GM12878 (cell line): ENCODE data around the gene GZMB. TPM values are rescaled to one million over a fixed set of nuclear protein-coding genes. Genes with fewer than 3 reads are reported as not detected.

ENCODE experiments used
- ATF2 ChIP-seq: IDR thresholded peaks from 2 replicates; pipeline ENCODE4 v1.6.1; 2012; ENCODE audit warnings: low read length, inconsistent platforms
- BACH1 ChIP-seq: fragments of 450-650 bp; IDR thresholded peaks from 2 replicates; pipeline ENCODE4 v1.6.1; 2017; ENCODE audit warnings: mild to moderate bottlenecking, borderline replicate concordance
- BCL11A ChIP-seq: IDR thresholded peaks from 2 replicates; pipeline ENCODE4 v1.6.1; 2011; ENCODE audit warnings: low read depth, low read length
- CHD4 ChIP-seq: fragments of 200-600 bp; sonication (generic); IDR thresholded peaks from 2 replicates; pipeline ENCODE4 v1.6.1; 2016; ENCODE audit warnings: mild to moderate bottlenecking
- HDAC2 ChIP-seq: fragments of 200-600 bp; sonication (generic); IDR thresholded peaks from 2 replicates; pipeline ENCODE4 v1.6.1; 2017
- JUNB ChIP-seq: IDR thresholded peaks from 2 replicates; pipeline ENCODE4 v1.6.1; 2016; ENCODE audit warnings: antibody characterized with exemption, mild to moderate bottlenecking
- MTA3 ChIP-seq: IDR thresholded peaks from 2 replicates; pipeline ENCODE4 v1.6.1; 2012; ENCODE audit warnings: low read length, inconsistent platforms, borderline replicate concordance
- MYB ChIP-seq: fragments of 150-350 bp; IDR thresholded peaks from 2 replicates; pipeline ENCODE4 v1.6.1; 2014; ENCODE audit warnings: mild to moderate bottlenecking, low read depth, low read length, borderline replicate concordance
- NBN ChIP-seq: fragments of 450-650 bp; IDR thresholded peaks from 2 replicates; pipeline ENCODE4 v1.6.1; 2016
- PAX5 ChIP-seq: IDR thresholded peaks from 2 replicates; pipeline ENCODE4 v1.6.1; 2011; ENCODE audit warnings: low read depth, low read length, borderline replicate concordance
- PKNOX1 ChIP-seq: fragments of 450-650 bp; IDR thresholded peaks from 2 replicates; pipeline ENCODE4 v1.6.1; 2016; ENCODE audit warnings: mild to moderate bottlenecking
- POU2F2 ChIP-seq: IDR thresholded peaks from 3 replicates; pipeline ENCODE4 v1.6.1; 2011; ENCODE audit warnings: low read depth, mild to moderate bottlenecking, low read length, borderline replicate concordance
- RBBP5 ChIP-seq: fragments of 200-600 bp; sonication (generic); conservative IDR thresholded peaks from 2 replicates; pipeline ENCODE4 v1.6.1; 2016
- RELA ChIP-seq: fragments of 450-650 bp; IDR thresholded peaks from 2 replicates; pipeline ENCODE4 v1.8.0; 2014; ENCODE audit warnings: borderline replicate concordance; ENCODE audit not compliant: partially characterized antibody
- SMC3 ChIP-seq: IDR thresholded peaks from 2 replicates; pipeline ENCODE4 v1.6.1; 2011; ENCODE audit warnings: low read length, improper control_type of control experiment, borderline replicate concordance
- SPI1 ChIP-seq: IDR thresholded peaks from 2 replicates; pipeline ENCODE4 v1.6.1; 2011; ENCODE audit warnings: low read depth, mild to moderate bottlenecking, low read length, moderate library complexity, borderline replicate concordance; ENCODE audit not compliant: insufficient read depth
- SUPT20H ChIP-seq: IDR thresholded peaks from 2 replicates; pipeline ENCODE4 v1.6.1; 2011; ENCODE audit warnings: low read depth, mild to moderate bottlenecking, low read length, moderate library complexity, borderline replicate concordance; ENCODE audit not compliant: control insufficient read depth
- ZBED1 ChIP-seq: IDR thresholded peaks from 2 replicates; pipeline ENCODE4 v1.6.1; 2016; ENCODE audit warnings: borderline replicate concordance
- ZBTB11 ChIP-seq: fragments of 450-650 bp; formaldehyde crosslinking; IDR thresholded peaks from 2 replicates; pipeline ENCODE4 v1.5.0; 2022; ENCODE audit warnings: mild to moderate bottlenecking, missing genetic modification characterization
- ZNF24 ChIP-seq: fragments of 450-650 bp; IDR thresholded peaks from 2 replicates; pipeline ENCODE4 v1.6.1; 2017; ENCODE audit warnings: antibody characterized with exemption, mild to moderate bottlenecking
- ZNF274 ChIP-seq: IDR thresholded peaks from one replicate; pipeline ENCODE4 v1.8.0; 2011; ENCODE audit not compliant: insufficient read length, insufficient read depth
- ZNF687 ChIP-seq: fragments of 450-650 bp; IDR thresholded peaks from 2 replicates; pipeline ENCODE4 v1.6.1; 2017; ENCODE audit warnings: mild to moderate bottlenecking, moderate library complexity
- ZZZ3 ChIP-seq: IDR thresholded peaks from 2 replicates; pipeline ENCODE4 v1.6.1; 2011; ENCODE audit warnings: low read depth; ENCODE audit not compliant: control insufficient read depth, insufficient read length
- polyA plus RNA-seq, 11 experiments: library from polyadenylated mRNA; depleted of rRNA in 4 of 11; unstranded in 6 of 11; stranded (reverse) in 5 of 11; fragments of >200 nt; fragmentation: Nextera tagmentation in 4 of 11; fragmentation: Illumina TruSeq in 1 of 11; extraction: Ambion mirVana in 4 of 11; extraction: Trizol in 1 of 11; gene quantifications; 1 replicate in 1 of 11; 2 replicates in 10 of 11; pipeline versions ENCODE4 v1.2.1 to v1.2.3, GENCODE V29; 2011 to 2016; ENCODE audit warnings: inconsistent platforms in 2 of 11, missing spikeins in 2 of 11, low read depth in 1 of 11
- total RNA-seq, 4 experiments: library from RNA; depleted of rRNA in 3 of 4; stranded (reverse); fragments of >200 nt in 3 of 4; fragmentation: Illumina TruSeq in 1 of 4; extraction: Trizol in 1 of 4; gene quantifications; 2 replicates each; pipeline versions ENCODE4 v1.2.1 to v1.2.3, GENCODE V29; 2013 to 2021

Gene GZMB
- total and polyA plus RNA-seq, 10 of the 15 experiments (the other 5 are each of a cell fraction or from before 2014, with no cell fraction given): 0.19 to 0.87 (median 0.38) TPM; not detected in 7

- TF ChIP-seq HDAC2 (no peak), PAX5 (no peak), CHD4 (no peak), RELA (no peak), ZNF274 (no peak), MTA3 (no peak), SMC3 (peak; percentile 97), ZBTB11 (no peak), RBBP5 (no peak), PKNOX1 (no peak), ZBED1 (no peak), JUNB (no peak), BACH1 (no peak), ZNF687 (no peak), SPI1 (peak; percentile 32; the same call in 1 of the 2 replicates), POU2F2 (peak; percentile 35; the same call in 1 of the 3 replicates), BCL11A (0 out of 2 replicates have a peak, but pooled peaks have one; percentile 21), ZNF24 (no peak), ATF2 (no peak), MYB (no peak), NBN (no peak), ZZZ3 (no peak), SUPT20H (no peak)
Observed at GRCh38 chr14:24678801-24679247, 44.8 kb upstream of the GZMB start (continued).
